AG04449 (cell line): ENCODE measurements around the gene HEXIM2.
"Not testable (repeated sequence)": the region's sequence is repeated elsewhere in the genome, so short reads cannot be mapped to it uniquely, and the experiment has no call there.

Experiments used
- CTCF ChIA-PET: fragments of 350-600 bp; formaldehyde crosslinking; extraction: SDS; loops from one replicate; lab custom pipeline; 2021; ENCODE audit warnings: antibody characterized with exemption; lab: Yijun Ruan, JAX
- POLR2A ChIA-PET: fragments of 400-600, 350-600 bp; formaldehyde crosslinking; extraction: SDS; loops from one replicate; lab custom pipeline; 2020; ENCODE audit warnings: antibody characterized with exemption, inconsistent platforms; lab: Yijun Ruan, JAX
- DNase-seq: peaks from one replicate; pipeline ENCODE4 v3.0.0-alpha.2; 2010; ENCODE audit warnings: low read depth, low spot score
- H3K4me3 ChIP-seq: 2 replicates; pipeline ENCODE4 v1.5.1; 2011; ENCODE audit warnings: low read depth, mild to moderate bottlenecking, control low read depth, low read length
- CTCF ChIP-seq: IDR thresholded peaks from one replicate; pipeline ENCODE4 v1.5.1; 2011; ENCODE audit warnings: mild to moderate bottlenecking, moderate library complexity, low read length, control low read depth, inconsistent platforms; ENCODE audit not compliant: insufficient read depth; ENCODE audit errors: missing control alignments

Gene HEXIM2

GRCh38 chr17:45201457-45201856, 39.8 kb downstream of the HEXIM2 start:
- no peak overlapping the region for H3K4me3 ChIP-seq
- ChIA-PET POLR2A (no interaction called here), CTCF (interaction anchor here (0.6 to 20.5 kb wide), 11 partner anchors 10 to 102 kb away, joined by 3 to 677 read pairs (median 5); partner anchors contain the start of genes ACBD4, HEXIM1, HEXIM2 and PLCD3)
- TF ChIP-seq CTCF, result no peak
- no peak for DNase-seq

- CTCF ChIA-PET, result interaction anchor here (1.2 to 20.5 kb wide), 8 partner anchors 11 to 82 kb away, joined by 3 to 677 read pairs (median 6); partner anchors contain the start of genes ACBD4, HEXIM1, HEXIM2 and PLCD3
- peak; percentile 9 for DNase-seq
- POLR2A ChIA-PET, H3K4me3 ChIP-seq: not testable (repeated sequence)
Observed at GRCh38 chr17:45201880-45202279, 40.2 kb downstream of the HEXIM2 start.

- peak overlapping the region; percentile 30 for H3K4me3 ChIP-seq
- TF ChIP-seq CTCF, result peak; percentile 86
- peak; percentile 37 for DNase-seq
- ChIA-PET POLR2A (interaction anchor here (0.6 to 1.7 kb wide), 2 partner anchors 64 to 70 kb away, joined by 3 to 7 read pairs; partner anchors contain the start of gene HEXIM1), CTCF (interaction anchor here (0.8 to 9.2 kb wide), 53 partner anchors 8 to 634 kb away, joined by 3 to 205 read pairs (median 6); partner anchors contain the start of genes ACBD4, HEXIM1 and MAP3K14)
Observed at GRCh38 chr17:45218895-45219661, 57.4 kb downstream of the HEXIM2 start.
